ENCODE measurements around the gene MPV17.

DNA sequence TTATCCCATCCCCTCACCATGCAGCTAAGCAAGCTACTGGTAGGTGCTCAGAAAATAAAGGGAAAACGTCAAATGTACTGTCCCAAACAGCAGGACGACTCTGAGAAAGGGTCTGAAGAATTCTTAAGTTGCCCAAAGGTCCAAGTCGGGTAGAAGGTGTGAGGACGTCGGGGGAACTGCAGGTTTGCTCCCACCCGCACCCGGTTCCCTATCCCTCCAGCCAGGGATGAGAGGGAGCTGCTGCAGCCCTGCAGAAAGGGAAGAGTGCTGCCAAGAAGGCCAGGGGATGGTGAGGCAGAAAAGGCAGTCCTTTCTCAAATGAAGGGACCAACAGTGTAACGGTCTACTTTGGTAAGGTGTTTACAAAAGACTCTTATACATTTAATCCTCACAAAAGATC lies 7.8 kb downstream of the MPV17 start:
- TF ChIP-seq CBFB (CRISPR knock-in tag; IDR thresholded peaks at IDR 0.05) (no peak), EZH2 (conservative IDR thresholded peaks at IDR 0.05; ENCODE audit: low read depth, low read length) (no peak), BHLHE40 (IDR thresholded peaks at IDR 0.05; ENCODE audit: low read length) (no peak), POLR2AphosphoS5 (IDR thresholded peaks at IDR 0.05; ENCODE audit: low read depth, low read length) (no peak), TCF12 (IDR thresholded peaks at IDR 0.05) (no peak), TCF12 (CRISPR knock-in tag; IDR thresholded peaks at IDR 0.05) (no peak)
- TF ChIP-seq, protein P1, sequence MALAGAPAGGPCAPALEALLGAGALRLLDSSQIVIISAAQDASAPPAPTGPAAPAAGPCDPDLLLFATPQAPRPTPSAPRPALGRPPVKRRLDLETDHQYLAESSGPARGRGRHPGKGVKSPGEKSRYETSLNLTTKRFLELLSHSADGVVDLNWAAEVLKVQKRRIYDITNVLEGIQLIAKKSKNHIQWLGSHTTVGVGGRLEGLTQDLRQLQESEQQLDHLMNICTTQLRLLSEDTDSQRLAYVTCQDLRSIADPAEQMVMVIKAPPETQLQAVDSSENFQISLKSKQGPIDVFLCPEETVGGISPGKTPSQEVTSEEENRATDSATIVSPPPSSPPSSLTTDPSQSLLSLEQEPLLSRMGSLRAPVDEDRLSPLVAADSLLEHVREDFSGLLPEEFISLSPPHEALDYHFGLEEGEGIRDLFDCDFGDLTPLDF (CRISPR knock-in tag; IDR thresholded peaks at IDR 0.05): no peak
- TF ChIP-seq, protein P2, sequence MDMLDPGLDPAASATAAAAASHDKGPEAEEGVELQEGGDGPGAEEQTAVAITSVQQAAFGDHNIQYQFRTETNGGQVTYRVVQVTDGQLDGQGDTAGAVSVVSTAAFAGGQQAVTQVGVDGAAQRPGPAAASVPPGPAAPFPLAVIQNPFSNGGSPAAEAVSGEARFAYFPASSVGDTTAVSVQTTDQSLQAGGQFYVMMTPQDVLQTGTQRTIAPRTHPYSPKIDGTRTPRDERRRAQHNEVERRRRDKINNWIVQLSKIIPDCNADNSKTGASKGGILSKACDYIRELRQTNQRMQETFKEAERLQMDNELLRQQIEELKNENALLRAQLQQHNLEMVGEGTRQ (IDR thresholded peaks at IDR 0.05; ENCODE audit: low read depth, low read length): no peak
- TF ChIP-seq, protein P2 (CRISPR knock-in tag; IDR thresholded peaks at IDR 0.05; ENCODE audit: borderline replicate concordance): no peak
- TF ChIP-seq, protein P3, sequence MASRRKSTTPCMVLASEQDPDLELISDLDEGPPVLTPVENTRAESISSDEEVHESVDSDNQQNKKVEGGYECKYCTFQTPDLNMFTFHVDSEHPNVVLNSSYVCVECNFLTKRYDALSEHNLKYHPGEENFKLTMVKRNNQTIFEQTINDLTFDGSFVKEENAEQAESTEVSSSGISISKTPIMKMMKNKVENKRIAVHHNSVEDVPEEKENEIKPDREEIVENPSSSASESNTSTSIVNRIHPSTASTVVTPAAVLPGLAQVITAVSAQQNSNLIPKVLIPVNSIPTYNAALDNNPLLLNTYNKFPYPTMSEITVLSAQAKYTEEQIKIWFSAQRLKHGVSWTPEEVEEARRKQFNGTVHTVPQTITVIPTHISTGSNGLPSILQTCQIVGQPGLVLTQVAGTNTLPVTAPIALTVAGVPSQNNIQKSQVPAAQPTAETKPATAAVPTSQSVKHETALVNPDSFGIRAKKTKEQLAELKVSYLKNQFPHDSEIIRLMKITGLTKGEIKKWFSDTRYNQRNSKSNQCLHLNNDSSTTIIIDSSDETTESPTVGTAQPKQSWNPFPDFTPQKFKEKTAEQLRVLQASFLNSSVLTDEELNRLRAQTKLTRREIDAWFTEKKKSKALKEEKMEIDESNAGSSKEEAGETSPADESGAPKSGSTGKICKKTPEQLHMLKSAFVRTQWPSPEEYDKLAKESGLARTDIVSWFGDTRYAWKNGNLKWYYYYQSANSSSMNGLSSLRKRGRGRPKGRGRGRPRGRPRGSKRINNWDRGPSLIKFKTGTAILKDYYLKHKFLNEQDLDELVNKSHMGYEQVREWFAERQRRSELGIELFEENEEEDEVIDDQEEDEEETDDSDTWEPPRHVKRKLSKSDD (CRISPR knock-in tag; IDR thresholded peaks at IDR 0.05; ENCODE audit: low read depth): no peak

Data from HepG2 (cell line).